Retinal pigment epithelial cell (primary cell): Measurements from ENCODE around the gene LIN28A.
"Not testable (repeated sequence)": the region's sequence is repeated elsewhere in the genome, so short reads cannot be mapped to it uniquely, and the experiment has no call there.

Source experiments
- DNase-seq: peaks from one replicate; pipeline ENCODE4 v3.0.0-alpha.2; 2010; ENCODE audit warnings: low read depth
- H3K4me3 ChIP-seq: 2 replicates; pipeline ENCODE4 v1.5.1; 2011; ENCODE audit warnings: mild to moderate bottlenecking, low read length, control low read depth, moderate library complexity
- TF ChIP-seq, protein P1 (sequence below): conservative IDR thresholded peaks from 2 replicates; pipeline ENCODE4 v1.5.1; 2011; ENCODE audit warnings: low read depth, low read length, control low read depth, inconsistent platforms

LIN28A gene

DNA sequence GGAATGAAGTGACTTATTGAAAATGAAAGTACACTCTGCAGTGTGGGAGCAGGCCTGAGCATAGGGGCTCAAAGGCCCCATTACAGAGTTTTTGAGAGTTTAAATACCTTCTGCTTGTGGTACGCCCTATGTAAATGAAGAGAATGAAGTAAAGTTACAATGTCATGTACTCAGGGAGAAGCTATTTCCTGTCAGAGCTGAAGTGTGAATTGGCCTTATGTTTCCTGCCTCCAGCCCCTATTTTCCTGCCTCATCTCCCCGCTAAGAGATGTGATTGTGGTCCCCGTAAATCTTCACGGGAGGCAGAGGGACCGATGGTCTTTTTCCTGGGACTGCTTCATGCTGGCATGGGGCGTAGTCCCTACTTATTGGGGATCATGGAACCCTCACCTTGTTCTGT is 35.5 kb upstream of the LIN28A start:
- TF ChIP-seq, protein P1, sequence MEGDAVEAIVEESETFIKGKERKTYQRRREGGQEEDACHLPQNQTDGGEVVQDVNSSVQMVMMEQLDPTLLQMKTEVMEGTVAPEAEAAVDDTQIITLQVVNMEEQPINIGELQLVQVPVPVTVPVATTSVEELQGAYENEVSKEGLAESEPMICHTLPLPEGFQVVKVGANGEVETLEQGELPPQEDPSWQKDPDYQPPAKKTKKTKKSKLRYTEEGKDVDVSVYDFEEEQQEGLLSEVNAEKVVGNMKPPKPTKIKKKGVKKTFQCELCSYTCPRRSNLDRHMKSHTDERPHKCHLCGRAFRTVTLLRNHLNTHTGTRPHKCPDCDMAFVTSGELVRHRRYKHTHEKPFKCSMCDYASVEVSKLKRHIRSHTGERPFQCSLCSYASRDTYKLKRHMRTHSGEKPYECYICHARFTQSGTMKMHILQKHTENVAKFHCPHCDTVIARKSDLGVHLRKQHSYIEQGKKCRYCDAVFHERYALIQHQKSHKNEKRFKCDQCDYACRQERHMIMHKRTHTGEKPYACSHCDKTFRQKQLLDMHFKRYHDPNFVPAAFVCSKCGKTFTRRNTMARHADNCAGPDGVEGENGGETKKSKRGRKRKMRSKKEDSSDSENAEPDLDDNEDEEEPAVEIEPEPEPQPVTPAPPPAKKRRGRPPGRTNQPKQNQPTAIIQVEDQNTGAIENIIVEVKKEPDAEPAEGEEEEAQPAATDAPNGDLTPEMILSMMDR: no peak
- DNase-seq: no peak
- no peak overlapping the region for H3K4me3 ChIP-seq

DNA sequence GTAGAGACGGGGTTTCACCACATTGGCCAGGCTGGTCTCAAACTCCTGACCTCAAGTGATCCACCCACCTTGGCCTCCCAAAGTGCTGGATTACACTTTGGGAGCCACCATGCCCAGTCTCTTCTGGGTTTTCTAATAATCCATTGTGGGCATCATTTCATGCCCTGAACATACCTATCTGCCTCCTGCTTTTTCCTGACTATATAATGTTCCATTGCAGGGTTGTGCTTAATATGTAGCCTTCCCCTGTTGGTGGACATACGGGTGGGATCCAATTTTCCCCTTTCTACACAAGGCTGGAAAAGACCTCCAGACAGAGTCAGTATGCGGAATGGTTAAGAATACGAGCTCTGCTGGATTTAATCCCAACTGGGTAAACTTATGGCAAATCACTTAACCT is 34.6 kb upstream of the LIN28A start:
- no peak for DNase-seq
- H3K4me3 ChIP-seq: no peak overlapping the region
- TF ChIP-seq, protein P1: no peak

DNA sequence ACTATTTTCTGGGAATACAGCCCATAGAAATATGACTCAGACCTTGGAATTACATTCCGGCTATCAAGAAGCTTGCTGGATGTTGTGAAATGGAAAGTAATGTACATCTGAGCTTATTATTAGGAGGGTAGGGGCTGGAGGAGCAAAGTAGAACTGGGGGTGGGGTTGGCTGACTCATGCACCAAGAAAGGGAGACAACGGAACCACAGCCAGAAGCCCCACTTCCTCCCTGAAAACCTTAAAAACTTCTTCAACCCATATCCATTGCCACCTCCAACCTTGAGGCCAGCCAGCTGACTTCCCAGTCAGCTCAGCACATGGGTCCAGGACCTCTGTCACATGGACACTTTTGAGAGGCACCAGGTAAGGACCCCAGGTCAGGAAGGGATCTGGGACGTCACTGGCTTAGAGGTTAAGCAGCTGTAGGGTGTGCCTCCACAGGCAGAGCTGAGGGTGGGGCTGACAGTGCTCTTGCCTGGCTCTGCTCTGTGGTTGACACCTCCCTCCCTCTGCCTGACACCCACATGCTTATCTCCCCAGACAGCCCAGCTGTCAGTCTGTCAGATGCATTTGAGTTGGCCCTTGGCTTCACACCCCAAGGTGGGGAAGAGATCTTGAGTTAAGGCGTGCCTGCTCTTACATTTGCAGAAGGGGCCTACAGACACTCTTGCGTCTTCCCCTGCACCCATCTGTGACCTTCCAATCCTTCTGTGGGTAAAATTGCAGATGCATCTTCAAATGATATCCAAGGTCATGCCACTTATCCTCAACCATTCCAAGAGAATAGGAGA is 32.3 kb upstream of the LIN28A start:
- TF ChIP-seq, protein P1: no peak
- DNase-seq: peak; percentile 92
- no peak overlapping the region for H3K4me3 ChIP-seq

DNA sequence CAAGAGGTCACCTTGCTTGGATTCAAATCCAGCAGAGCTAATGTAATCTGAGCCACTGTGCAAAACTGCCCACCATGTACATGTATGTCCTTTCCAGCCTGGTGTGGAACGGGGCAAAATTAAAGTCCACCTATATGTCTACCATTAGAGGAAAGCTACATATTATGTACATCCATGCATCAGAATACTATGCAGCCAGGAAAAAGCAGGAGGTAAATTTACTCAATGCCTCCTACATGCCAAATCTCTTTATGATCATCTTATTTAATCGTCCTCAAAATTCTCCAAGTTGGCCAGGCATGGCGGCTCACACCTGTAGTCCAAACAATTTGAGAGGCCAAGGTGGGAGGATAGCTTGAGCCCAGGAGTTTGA is 31.8 kb upstream of the LIN28A start:
- no peak overlapping the region for H3K4me3 ChIP-seq
- TF ChIP-seq, protein P1: no peak
- no peak for DNase-seq

DNA sequence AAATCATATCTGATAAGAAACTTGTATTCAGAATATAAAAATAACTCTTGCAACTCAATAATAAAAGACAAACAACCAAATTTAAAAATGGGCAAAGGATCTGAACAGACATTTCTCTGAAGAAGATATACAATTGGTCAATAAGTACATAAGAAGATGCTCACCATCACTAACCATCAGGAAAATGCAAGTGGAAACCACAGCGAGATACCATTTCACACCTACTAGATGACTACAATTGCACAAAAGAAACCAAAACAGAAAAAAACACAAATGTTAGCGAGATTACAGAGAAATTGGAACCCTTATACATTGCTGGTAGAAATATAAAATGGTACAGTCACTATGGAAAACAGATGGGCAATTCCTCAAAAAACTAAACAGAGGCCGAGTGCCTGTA is 26.5 kb upstream of the LIN28A start:
- H3K4me3 ChIP-seq: no peak overlapping the region
- TF ChIP-seq, protein P1: no peak
- no peak for DNase-seq

DNA sequence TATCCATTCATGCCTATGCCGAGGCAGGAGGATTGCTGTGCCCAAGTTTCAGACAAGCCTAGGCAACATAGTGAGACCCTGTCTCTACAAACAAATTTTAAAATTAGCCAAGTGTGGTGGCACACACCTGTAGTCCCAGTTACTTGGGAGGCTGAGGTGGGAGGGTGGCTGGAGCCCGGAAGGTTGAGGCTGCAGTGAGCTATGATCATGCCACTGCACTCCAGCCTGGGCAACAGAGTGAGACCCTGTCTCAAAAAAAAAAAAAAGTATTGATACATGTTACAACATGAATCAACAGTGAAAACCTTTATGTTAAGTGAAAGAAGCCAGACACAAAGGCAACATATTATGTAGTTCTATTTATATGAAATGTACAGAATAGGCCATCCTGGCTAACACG is 25.6 kb upstream of the LIN28A start:
- H3K4me3 ChIP-seq, DNase-seq: not testable (repeated sequence)

DNA sequence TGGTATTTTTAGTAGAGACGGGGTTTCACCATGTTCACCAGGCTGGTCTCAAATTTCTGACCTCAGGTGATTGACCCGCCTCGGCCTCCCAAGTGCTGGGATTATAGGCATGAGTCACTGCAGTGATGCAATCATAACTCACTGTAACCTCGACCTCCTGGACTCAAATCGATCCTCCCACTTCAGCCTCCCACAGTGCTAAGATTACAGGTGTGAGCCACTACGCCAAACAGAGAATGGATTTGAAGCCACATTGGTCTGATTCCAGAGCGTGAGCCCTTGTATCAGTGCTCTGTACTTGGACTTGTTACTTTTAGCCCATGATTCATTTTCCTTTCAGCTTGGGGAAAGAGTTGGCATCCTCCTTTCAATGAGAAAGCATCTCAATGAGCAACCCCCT is 23.2 kb upstream of the LIN28A start:
- DNase-seq: no peak
- TF ChIP-seq, protein P1: no peak
- H3K4me3 ChIP-seq: no peak overlapping the region
